K562 (cell line): Measurements from ENCODE around the gene ESPN. TPM values are rescaled to one million over a fixed set of nuclear protein-coding genes. Genes with fewer than 3 reads are reported as not detected.

Source experiments
- CBFA2T3 ChIP-seq: fragments of 450-650 bp; IDR thresholded peaks from 2 replicates; pipeline ENCODE4 v1.6.1; 2017
- CBX3 ChIP-seq, 2 experiments: IDR thresholded peaks; 1 replicate in 1 of 2; 2 replicates in 1 of 2; pipeline ENCODE4 v1.6.1; 2012; ENCODE audit warnings: inconsistent platforms in 2 of 2, low read length in 2 of 2, borderline replicate concordance in 1 of 2, control low read depth in 1 of 2
- CLOCK ChIP-seq: fragments of 250-450 bp; sonication (Bioruptor Pico); IDR thresholded peaks from 2 replicates; pipeline ENCODE4 v1.4.0; 2020; ENCODE audit warnings: mild to moderate bottlenecking, moderate library complexity, borderline replicate concordance
- CTCFL ChIP-seq: IDR thresholded peaks from 2 replicates; pipeline ENCODE4 v1.6.1; 2011; ENCODE audit warnings: borderline replicate concordance, low read depth, mild to moderate bottlenecking, moderate library complexity, low read length; ENCODE audit not compliant: insufficient read depth, poor library complexity, severe bottlenecking
- DACH1 ChIP-seq: fragments of 450-650 bp; IDR thresholded peaks from 2 replicates; pipeline ENCODE4 v1.6.1; 2018; ENCODE audit not compliant: partially characterized antibody
- KLF6 ChIP-seq: fragments of 250-450 bp; sonication (Bioruptor Pico); IDR thresholded peaks from 2 replicates; pipeline ENCODE4 v1.4.0; 2020; ENCODE audit warnings: mild to moderate bottlenecking, moderate library complexity, borderline replicate concordance
- RAD21 ChIP-seq, 2 experiments: fragments of 250-450 bp in 1 of 2; fragments of 450-650 bp in 1 of 2; sonication (Bioruptor Pico) in 1 of 2; formaldehyde crosslinking in 1 of 2; IDR thresholded peaks in 1 of 2; conservative IDR thresholded peaks in 1 of 2; 2 replicates each; pipeline versions ENCODE4 v1.4.0 to v1.8.0; 2020 to 2022; ENCODE audit warnings: mild to moderate bottlenecking in 2 of 2, moderate library complexity in 1 of 2
- SNAPC5 ChIP-seq: fragments of 250-450 bp; sonication (Bioruptor Pico); IDR thresholded peaks from 2 replicates; pipeline ENCODE4 v1.8.0; 2021; ENCODE audit warnings: moderate library complexity, mild to moderate bottlenecking, inconsistent platforms
- SP2 ChIP-seq: IDR thresholded peaks from 2 replicates; pipeline ENCODE4 v1.6.1; 2011; ENCODE audit warnings: mild to moderate bottlenecking, low read depth, low read length, moderate library complexity; ENCODE audit not compliant: poor library complexity, severe bottlenecking; ENCODE audit errors: extremely low read depth
- THAP12 ChIP-seq: fragments of 250-450 bp; sonication (Bioruptor Pico); IDR thresholded peaks from 2 replicates; pipeline ENCODE4 v1.9.0; 2021; ENCODE audit warnings: mild to moderate bottlenecking, inconsistent platforms
- ZNF609 ChIP-seq: sonication (generic); formaldehyde crosslinking; IDR thresholded peaks from 2 replicates; pipeline ENCODE4 v1.8.1; 2023; ENCODE audit warnings: missing genetic modification reagents, mild to moderate bottlenecking, borderline replicate concordance
- polyA plus RNA-seq, 8 experiments: library from polyadenylated mRNA; depleted of rRNA in 4 of 8; stranded (reverse) in 5 of 8; unstranded in 3 of 8; fragments of >200 nt; fragmentation: Nextera tagmentation in 2 of 8; fragmentation: Illumina TruSeq in 1 of 8; extraction: Ambion mirVana in 2 of 8; extraction: Trizol in 1 of 8; gene quantifications; 2 replicates each; pipeline versions ENCODE4 v1.2.1 to v1.2.3, GENCODE V29; 2011 to 2014; ENCODE audit warnings: inconsistent platforms in 1 of 8, missing spikeins in 1 of 8
- total RNA-seq, 7 experiments: library from RNA; depleted of rRNA in 6 of 7; stranded (reverse); fragments of >200 nt in 6 of 7; fragmentation: Illumina TruSeq in 2 of 7; extraction: Trizol in 2 of 7; gene quantifications; 2 replicates each; pipeline versions ENCODE4 v1.2.1 to v1.2.3, GENCODE V29; 2011 to 2021; ENCODE audit warnings: low replicate concordance in 1 of 7

The ESPN gene
- total and polyA plus RNA-seq, 9 of the 15 experiments (the other 6 are each of a cell fraction or from before 2014, with no cell fraction given), result 0.07 to 1.2 (median 0.45) TPM; not detected in 3

- TF ChIP-seq CTCFL (peak; percentile 62), SP2 (no peak), SNAPC5 (CRISPR knock-in tag) (no peak), CBX3 (IDR thresholded peaks at IDR 0.05; ENCODE audit: borderline replicate concordance in 1 of 2, low read length in 2 of 2) (no peak), ZNF609 (CRISPR knock-in tag) (no peak), RAD21 (CRISPR knock-in tag; conservative IDR thresholded peaks at IDR 0.05 in 1 of 2, IDR thresholded peaks at IDR 0.05 in 1 of 2) (peak in 1 of 2 experiments; percentile 69; a peak in 2 of 4 replicates), CLOCK (CRISPR knock-in tag) (no peak), DACH1 (no peak), CBFA2T3 (no peak), THAP12 (CRISPR knock-in tag) (no peak), KLF6 (no peak)
Observed at GRCh38 chr1:6475381-6476133, 51.0 kb downstream of the ESPN start (continued).
